Measurements from ENCODE around the gene C1orf159.
"Not testable (repeated sequence)": the region's sequence is repeated elsewhere in the genome, so short reads cannot be mapped to it uniquely, and the experiment has no call there.

The C1orf159 gene

GRCh38 chr1:1081311-1082238 is 34.3 kb downstream of the C1orf159 start:
- no peak overlapping the region for H3K4me3 ChIP-seq (replicated peaks; ENCODE audit: low read depth, low read length)
- no peaks in the 10 kb centered on the region for H3K27me3 ChIP-seq (replicated peaks; ENCODE audit: control insufficient read depth, insufficient read depth, low read length)
- H3K36me3 ChIP-seq (ENCODE audit: control insufficient read depth, insufficient read depth, low read length), result no peaks in the 10 kb centered on the region; the same call in 1 of the 2 replicates
- TF ChIP-seq CTCF (IDR thresholded peaks at IDR 0.05; ENCODE audit: insufficient read depth, low read length, poor library complexity, severe bottlenecking), result no peak
- DNase-seq (ENCODE audit: extremely low read depth, insufficient read length), result no peak

GRCh38 chr1:1080951-1081310 is 35.0 kb downstream of the C1orf159 start:
- no peak overlapping the region for H3K4me3 ChIP-seq (replicated peaks; ENCODE audit: low read depth, low read length)
- no peak for TF ChIP-seq CTCF (IDR thresholded peaks at IDR 0.05; ENCODE audit: insufficient read depth, low read length, poor library complexity, severe bottlenecking)
- DNase-seq (ENCODE audit: extremely low read depth, insufficient read length), result no peak
- no peaks in the 10 kb centered on the region for H3K27me3 ChIP-seq (replicated peaks; ENCODE audit: control insufficient read depth, insufficient read depth, low read length)
- no peaks in the 10 kb centered on the region; the same call in 1 of the 2 replicates for H3K36me3 ChIP-seq (ENCODE audit: control insufficient read depth, insufficient read depth, low read length)

GRCh38 chr1:1080122-1080757 is 35.6 kb downstream of the C1orf159 start:
- Histone ChIP-seq H3K4me3 (replicated peaks; ENCODE audit: low read depth, low read length) (no peak overlapping the region), H3K36me3 (ENCODE audit: control insufficient read depth, insufficient read depth, low read length) (no peaks in the 10 kb centered on the region; the same call in 1 of the 2 replicates), H3K27me3 (replicated peaks; ENCODE audit: control insufficient read depth, insufficient read depth, low read length) (no peaks in the 10 kb centered on the region)
- peak; percentile 12 for DNase-seq (ENCODE audit: extremely low read depth, insufficient read length)
- no peak for TF ChIP-seq CTCF (IDR thresholded peaks at IDR 0.05; ENCODE audit: insufficient read depth, low read length, poor library complexity, severe bottlenecking)

GRCh38 chr1:1079408-1080121 is 36.3 kb downstream of the C1orf159 start:
- no peaks in the 10 kb centered on the region for H3K27me3 ChIP-seq (replicated peaks; ENCODE audit: control insufficient read depth, insufficient read depth, low read length)
- DNase-seq (ENCODE audit: extremely low read depth, insufficient read length), result peak; percentile 59

GRCh38 chr1:1077396-1077795 is 38.5 kb downstream of the C1orf159 start:
- not testable (repeated sequence) for DNase-seq (ENCODE audit: extremely low read depth, insufficient read length); H3K4me3 ChIP-seq (replicated peaks; ENCODE audit: low read depth, low read length); H3K27me3 ChIP-seq (replicated peaks; ENCODE audit: control insufficient read depth, insufficient read depth, low read length)

More at GRCh38 chr1:1079408-1080121, 36.3 kb downstream of the C1orf159 start:
- H3K4me3 ChIP-seq (replicated peaks; ENCODE audit: low read depth, low read length), result no peak overlapping the region
- TF ChIP-seq CTCF (IDR thresholded peaks at IDR 0.05; ENCODE audit: insufficient read depth, low read length, poor library complexity, severe bottlenecking), result no peak
- H3K36me3 ChIP-seq (ENCODE audit: control insufficient read depth, insufficient read depth, low read length), result no peaks in the 10 kb centered on the region; the same call in 1 of the 2 replicates

More at GRCh38 chr1:1077396-1077795, 38.5 kb downstream of the C1orf159 start:
- not testable (repeated sequence) for H3K36me3 ChIP-seq (ENCODE audit: control insufficient read depth, insufficient read depth, low read length)
